Left forelimb (tissue), 1 donor: ENCODE data around the gene CREBBP.
A peak's percentile ranks its signal among the peaks of the same experiment; 100 is the strongest.

Source experiments
- DNase-seq: peaks from one replicate; pipeline ENCODE4 v3.0.0-alpha.2; 2018; ENCODE audit warnings: low spot score

The CREBBP gene

DNA sequence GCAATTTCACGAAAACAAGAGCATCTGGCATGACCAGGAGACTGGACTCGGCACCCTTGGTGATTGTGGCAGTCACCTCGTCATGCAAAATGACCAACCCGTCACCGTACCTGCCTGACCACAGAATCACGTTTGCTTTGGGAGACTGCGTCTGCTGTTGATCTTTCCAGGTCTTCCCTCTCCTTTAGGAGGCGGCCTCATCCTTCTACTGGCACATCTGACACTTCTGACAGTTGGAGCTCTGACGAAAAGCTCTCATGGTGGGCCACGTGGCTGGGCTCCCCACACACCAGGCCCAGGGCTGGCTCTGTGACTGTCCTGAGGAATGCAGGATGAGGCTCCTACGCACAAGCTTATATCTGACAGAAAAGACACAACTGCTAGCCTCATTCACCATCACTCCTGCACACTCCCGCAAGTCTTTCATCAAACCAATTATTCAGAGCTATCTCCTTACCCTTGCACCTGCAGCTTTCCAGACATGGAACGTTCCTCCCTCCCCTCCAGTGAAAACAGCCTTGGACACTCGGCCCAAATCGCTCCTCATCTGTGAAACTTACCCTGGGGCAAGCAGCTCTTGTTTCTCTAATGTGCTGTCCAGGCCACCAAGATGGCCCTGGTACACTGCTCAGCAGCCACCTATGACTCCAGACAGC, 166.8 kb downstream of the CREBBP start:
- no peak for DNase-seq

DNA sequence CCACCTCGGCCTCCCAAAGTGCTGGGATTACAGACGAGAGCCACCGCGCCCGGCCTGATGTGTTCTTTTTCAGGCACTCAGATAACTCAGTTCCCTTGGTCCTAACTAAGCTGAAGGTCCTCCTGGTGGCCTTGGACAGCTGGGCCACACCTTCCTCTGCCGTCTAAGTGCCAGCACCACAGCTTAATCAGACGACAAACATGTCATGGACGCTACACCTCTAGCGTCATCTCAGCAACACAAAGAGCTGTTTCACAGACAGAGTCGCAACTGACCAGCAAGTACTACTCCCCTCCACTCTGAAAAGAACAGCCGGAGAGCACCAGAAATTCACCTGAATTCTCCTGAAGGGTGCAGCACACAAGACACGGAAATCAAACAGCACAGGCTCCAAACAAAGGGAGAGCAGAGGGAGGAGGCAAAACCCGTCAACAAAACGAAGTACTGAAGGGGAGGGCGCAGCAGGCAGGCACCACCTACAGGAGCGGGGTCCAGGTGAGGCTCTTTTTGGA, 167.6 kb downstream of the CREBBP start:
- DNase-seq, result no peak

DNA sequence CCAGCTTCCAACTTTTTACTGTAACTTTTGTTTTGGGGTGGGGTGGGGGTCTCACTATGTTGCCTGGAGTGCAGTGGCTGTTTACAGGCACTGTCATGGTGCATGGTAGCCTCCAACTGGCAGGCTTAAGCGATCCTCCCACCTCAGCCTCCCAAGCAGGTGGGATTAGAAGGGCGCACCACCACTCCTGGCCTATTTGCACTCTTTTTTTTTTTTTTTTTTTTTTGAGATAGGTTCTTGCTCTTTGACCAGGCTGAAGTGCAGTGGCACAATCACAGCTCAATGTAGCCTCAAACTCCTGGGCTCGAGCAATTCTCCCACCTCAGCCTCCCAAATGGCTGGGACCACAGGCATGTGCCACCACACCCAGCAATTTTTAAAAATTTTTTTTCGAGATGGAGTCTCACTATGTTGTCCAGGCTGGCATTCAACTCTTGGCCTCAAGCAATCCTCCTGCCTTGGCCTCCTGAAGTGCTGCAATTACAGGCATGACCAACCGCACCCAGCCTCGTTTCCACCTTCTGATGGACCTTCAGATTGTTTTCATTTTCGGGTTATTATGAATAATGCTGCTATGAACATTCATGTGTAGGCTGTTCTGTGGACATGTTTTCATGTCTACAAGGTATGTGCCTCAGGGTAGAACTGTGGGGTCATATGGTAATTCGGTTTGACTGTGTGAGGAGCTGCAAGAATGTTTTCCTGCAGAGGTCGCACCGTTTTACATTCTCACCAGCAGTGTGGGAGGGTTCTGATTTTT, 174.1 kb downstream of the CREBBP start:
- DNase-seq, result no peak

- DNase-seq, result no peak
Measured at GRCh38 chr16:3702082-3702481, 178.4 kb downstream of the CREBBP start.

DNA sequence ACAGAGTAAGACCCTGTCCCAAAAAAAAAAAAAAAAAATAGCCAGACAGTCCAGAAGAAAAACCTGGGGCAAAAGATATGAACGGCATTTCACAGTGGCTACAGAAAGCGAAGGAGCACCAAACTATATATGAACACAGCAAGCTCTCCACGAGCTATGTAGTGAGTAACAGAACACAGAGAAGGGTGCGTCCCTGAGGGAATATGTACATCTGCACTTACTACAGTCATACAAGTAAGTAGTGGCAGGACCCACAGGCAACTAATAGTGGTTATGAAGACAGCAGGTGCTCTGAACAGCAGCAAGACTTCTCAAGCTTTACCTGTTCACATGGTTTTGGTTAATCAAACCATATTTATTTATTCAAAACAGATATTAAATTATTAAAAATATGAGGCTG, 179.0 kb downstream of the CREBBP start:
- DNase-seq, result no peak

GRCh38 chr16:3698941-3699340, 181.6 kb downstream of the CREBBP start:
- no peak for DNase-seq

DNA sequence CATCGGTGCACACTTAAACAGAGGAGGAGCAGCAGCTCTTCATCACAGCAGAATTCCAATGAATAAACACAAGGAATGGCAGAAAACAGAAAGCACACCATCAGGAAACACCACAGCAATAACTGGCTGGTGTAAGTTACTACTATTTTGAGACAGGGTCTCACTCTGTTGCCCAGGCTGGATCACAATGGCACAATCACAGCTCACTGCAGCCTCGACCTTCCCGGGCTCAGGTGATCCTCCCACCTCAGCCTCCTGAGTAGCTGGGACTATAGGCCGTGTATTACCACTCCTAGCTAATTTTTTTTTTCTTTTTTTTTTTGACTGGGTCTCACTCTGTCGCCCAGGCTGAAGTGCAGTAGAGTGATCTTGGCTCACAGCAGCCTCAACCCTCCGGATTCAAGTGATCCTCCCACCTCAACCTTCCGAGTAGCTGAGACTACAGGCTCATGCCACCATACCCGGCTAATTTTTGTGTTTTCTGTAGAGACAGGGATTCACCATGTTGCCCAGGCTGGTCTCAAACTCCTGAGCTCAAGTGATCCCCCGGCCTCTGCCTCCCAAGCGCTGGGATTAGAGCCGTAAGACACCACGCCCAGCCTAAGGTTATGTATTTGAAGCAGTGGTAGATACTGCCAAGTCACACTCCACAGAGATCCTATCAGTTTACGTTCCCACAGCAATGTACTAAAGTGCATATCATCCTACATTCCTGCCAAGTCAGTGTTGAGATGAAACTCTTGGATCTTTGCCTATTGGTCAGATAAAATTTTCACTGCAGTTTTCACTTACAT, 183.9 kb downstream of the CREBBP start:
- no peak for DNase-seq

GRCh38 chr16:3695610-3696369, 184.7 kb downstream of the CREBBP start:
- no peak for DNase-seq

- DNase-seq, result no peak
Measured at GRCh38 chr16:3694051-3694450, 186.5 kb downstream of the CREBBP start.

DNA sequence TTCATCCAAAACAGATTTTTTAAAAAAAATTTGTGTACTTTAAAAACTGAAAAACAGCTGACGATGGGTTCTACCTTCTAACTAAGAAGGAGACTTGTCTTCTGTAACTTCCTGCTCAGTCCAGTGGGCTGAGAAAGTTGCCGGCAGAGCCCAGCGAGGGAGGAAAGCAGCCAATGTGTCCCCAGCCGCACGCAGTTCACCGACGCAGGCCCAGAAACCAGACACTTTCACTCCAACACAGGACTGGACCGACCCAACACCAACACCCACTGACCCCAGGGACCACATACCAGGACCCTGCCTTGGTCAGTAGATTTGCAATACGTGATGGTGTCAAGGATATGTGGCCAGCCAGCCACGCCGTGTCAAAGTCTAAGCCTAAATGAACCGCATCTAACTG, 188.8 kb downstream of the CREBBP start:
- DNase-seq, result no peak

GRCh38 chr16:3690980-3691720, 189.4 kb downstream of the CREBBP start:
- DNase-seq, result no peak

DNA sequence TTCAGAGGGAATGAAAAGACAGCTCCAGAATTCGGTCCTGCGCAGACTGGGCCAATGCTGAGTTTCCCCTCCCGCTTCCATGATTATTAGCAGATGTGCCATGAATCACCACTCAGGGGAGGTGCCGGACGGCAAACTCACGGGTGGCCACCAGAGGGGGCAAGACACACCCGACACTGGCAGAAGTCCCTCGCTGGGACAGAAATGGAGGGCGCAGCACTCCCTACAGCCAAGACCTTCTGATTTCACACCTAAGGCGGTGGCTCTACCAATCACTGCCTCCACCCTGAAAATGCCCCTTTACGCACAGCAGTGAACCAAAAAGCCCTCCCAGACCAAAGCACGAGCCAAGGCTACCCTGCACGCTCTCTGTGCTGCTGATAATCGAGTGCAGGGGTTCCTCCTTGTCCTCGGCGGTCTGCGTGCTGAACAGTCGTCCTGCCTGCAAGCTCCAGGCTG, 190.0 kb downstream of the CREBBP start:
- DNase-seq, result peak; percentile 95

GRCh38 chr16:3689731-3690130, 190.8 kb downstream of the CREBBP start:
- no peak for DNase-seq

GRCh38 chr16:3687792-3688191, 192.7 kb downstream of the CREBBP start:
- DNase-seq, result no peak

DNA sequence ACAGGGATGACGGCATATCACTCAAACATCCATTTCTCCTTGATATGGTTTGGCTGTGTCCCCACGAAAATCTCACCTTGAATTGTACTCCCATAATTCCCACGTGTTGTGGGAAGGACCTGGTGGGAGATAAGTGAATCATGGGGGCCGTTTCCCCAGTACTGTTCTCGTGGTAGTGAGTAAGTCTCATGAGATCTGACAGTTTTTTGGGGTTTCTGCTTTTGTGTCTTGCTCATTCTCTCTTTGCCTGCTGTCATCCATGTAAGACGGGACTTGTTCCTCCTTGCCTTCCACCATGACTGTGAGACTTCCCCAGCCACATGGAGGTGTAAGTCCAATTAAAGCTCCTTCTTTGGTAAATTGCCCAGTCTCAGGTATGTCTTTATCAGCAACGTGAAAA, 193.5 kb downstream of the CREBBP start:
- no peak for DNase-seq

- DNase-seq, result no peak
Measured at GRCh38 chr16:3681206-3681605, 199.3 kb downstream of the CREBBP start.

GRCh38 chr16:3677994-3678393, 202.5 kb downstream of the CREBBP start:
- DNase-seq, result no peak

DNA sequence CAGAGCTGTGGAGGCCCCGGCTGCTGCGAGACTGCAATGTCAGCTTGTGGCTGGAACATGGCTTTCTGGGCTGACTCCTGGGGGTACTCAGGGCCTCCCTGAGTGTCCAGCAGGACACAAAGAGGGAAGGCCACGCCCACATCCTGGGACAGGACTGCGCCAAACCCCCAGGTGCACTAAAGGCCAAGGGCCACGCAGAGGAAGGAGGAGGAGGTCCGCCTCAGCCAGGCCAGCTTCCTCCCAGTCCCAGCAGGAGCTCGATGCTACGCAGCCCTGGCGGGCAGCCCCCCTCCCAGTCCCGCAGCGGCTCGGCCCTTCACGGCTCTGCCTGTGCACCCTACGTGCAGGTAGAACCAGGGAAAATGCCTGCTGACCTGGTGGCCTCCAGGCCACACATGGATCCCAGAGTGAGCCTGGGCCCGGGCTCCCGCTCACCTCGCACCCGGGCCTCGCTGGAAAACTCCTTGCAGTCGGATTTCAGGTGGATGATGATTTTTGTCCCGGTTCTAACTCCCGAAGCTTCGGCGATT, 204.8 kb downstream of the CREBBP start:
- DNase-seq, result no peak
